KOPT-K1 (cell line): ENCODE measurements around the gene DNAJC16.

Experiments used
- H3K27ac ChIP-seq: fragments of 200-600 bp; sonication (generic); 2 replicates; pipeline ENCODE4 v1.5.1; 2016; ENCODE audit warnings: antibody characterized with exemption, mild to moderate bottlenecking, low read depth, low read length; ENCODE audit not compliant: poor library complexity, severe bottlenecking
- H3K36me3 ChIP-seq: fragments of 200-600 bp; sonication (generic); 2 replicates; pipeline ENCODE4 v1.5.1; 2017; ENCODE audit warnings: antibody characterized with exemption, mild to moderate bottlenecking, low read length, moderate library complexity; ENCODE audit not compliant: insufficient read depth
- H3K9me3 ChIP-seq: fragments of 200-600 bp; sonication (generic); 2 replicates; pipeline ENCODE4 v1.5.1; 2017; ENCODE audit warnings: antibody characterized with exemption, low read length, mild to moderate bottlenecking; ENCODE audit not compliant: insufficient read depth, poor library complexity, severe bottlenecking

The DNAJC16 gene

DNA sequence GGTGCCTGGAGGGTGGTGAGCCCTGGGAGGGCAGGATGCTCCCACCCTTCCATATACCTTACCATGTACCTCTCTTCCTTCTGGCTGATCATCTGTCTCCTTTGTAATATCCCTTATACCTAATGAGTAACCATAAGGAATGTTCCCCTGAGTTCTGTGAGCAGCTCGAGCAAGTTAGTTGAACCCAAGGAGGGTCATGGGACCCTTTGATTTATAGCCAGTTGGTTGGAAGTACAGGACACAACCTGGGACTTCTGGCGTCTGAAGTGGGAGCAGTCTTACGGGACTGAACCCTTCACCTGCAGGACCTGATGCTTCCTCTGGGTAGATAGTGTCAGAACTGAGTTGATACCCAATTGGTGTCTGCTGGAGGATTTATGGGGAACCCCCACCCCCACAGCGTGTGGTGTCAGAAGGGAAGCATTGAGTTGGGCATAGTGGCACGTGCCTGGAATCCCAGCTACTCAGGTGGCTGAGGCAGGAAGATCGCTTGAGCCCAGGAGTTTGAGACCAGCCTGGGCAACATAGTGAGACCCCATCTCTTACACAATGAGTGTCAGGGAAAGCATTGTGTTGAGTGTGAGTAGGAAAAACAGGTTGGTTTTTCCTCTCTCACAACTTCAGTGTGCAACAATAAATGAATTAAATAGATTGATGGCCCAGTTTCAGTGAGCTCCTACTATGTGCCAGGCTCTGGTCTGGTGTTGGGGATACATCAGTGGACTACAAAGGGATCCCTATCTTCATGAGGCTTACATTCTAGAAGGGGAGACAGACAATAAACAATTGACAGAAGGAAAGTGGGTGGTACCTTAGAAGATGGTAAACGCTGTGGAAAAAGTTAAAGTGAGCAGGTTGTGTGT lies 16.0 kb downstream of the DNAJC16 start:
- H3K27ac ChIP-seq: no peak overlapping the region
- H3K36me3 ChIP-seq: peaks cover 75% of the 10 kb centered on the region
- H3K9me3 ChIP-seq: no peaks in the 10 kb centered on the region

DNA sequence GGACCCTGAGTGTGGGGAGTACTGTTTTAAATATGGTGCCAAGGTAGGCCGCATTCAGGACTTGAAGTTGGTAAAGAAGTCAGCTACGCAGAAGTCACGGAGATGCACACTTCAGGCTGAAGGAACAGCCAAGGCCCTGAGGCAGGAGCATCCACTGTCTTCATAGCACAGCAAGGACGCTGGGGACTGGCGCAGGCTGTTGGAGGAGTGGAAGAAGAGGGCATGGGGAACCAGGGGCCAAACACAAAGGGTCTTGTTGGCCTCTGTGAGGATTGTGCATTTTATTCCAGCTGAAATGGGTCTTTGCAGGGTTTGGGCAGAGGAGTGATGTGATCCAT lies 16.6 kb downstream of the DNAJC16 start:
- no peak overlapping the region for H3K27ac ChIP-seq
- peaks cover 78% of the 10 kb centered on the region for H3K36me3 ChIP-seq
- no peaks in the 10 kb centered on the region for H3K9me3 ChIP-seq

DNA sequence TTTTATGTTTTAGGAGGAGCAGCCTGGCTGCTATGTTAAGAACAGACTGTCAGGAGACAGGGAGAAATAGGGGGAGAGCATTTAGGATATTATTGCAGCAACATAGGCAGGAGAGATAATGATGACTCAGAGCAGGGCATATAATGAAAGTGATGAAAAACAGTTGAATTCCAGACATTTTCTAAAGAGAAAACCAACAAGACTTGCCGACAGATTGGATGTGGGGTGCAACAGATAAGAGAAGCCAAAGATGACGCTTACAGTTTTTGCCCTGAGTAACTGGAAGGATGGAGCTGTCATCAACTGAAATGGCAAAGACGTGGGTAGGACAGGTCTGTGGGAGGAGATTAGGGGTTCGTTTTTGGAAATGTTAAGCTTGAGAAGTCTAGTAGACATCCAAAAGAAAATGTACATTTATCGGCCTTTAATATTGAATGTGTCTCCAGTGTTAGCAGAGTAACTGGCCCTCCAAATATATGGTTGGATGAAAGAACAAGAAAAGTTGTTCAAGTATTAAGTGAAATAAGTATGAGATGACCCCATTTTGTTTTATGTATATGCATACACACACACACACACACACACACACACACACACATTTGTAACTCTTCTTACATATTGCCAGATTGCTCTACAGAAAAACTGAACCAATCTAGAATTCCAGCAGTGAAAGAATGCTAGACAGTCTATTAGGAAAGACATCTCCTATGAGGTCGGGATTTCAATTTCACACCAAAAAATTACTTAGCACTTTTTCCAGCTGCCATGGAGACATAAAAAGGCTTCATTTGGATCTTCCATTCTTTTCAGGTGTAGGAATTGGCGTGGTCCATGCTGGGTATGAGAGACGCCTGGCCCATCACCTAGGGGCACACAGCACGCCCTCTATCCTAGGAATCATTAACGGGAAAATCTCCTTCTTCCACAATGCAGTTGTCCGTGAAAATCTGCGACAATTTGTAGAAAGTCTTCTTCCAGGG lies 17.2 kb downstream of the DNAJC16 start:
- peaks cover 78% of the 10 kb centered on the region for H3K36me3 ChIP-seq
- H3K27ac ChIP-seq: no peak overlapping the region
- H3K9me3 ChIP-seq: no peaks in the 10 kb centered on the region

DNA sequence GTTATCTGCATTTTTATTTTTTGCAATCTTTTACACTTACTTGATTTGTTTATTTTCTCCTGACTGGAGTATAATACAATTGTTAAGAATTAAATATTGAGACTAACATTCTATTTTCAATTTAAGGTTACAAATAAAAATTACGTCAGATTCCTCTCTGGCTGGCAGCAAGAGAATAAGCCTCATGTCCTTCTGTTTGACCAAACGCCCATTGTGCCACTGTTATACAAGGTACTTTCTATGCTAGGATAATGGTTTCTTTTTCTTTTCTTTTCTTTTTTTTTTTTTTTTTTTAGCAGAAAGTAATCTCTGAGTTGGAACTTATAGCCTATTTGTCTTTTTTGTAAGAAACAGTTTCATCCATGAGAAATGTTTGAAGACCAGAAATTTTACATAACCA lies 20.0 kb downstream of the DNAJC16 start:
- H3K36me3 ChIP-seq: peaks cover 72% of the 10 kb centered on the region
- no peaks in the 10 kb centered on the region for H3K9me3 ChIP-seq
- no peak overlapping the region for H3K27ac ChIP-seq

DNA sequence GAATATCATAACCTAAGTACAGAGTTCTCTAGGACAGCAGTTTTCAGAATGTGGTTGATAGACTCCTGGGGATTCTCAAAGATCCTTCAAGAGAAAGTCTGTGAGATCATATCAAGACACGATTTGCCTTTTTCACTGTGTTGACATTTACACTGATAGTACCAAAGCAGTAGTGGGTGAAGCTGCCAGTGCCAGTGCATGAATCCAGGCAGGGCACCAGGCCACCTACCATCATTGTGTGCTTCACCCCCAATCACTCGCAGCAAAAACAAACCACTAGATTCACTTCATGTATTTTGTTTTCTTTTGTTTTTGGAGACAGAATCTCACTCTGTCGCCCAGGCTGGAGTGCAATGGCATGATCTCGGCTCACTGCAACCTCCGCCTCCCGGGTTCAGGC lies 23.9 kb downstream of the DNAJC16 start:
- peaks cover 41% of the 10 kb centered on the region for H3K36me3 ChIP-seq
- no peaks in the 10 kb centered on the region for H3K9me3 ChIP-seq
- no peak overlapping the region for H3K27ac ChIP-seq

DNA sequence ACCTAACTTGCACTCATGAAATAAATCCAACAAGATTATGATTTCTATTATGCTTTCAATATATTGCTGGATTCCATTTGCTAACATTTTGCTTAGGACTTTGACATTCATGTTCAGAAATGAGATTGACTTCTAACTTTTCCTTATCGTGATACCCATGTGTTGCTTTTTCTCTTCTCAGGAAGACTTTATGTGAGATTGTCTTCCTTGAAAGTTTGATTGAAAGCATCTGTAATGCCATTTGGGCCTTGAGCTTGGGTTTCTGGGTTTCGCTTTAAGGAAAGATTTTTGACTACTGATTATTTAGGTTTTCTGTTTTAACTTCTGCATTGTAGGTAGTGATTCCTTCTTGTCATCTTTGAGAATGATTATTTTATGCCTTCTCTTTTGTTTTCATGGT lies 30.4 kb downstream of the DNAJC16 start:
- Histone ChIP-seq H3K27ac (no peak overlapping the region), H3K9me3 (no peaks in the 10 kb centered on the region), H3K36me3 (peaks cover 26% of the 10 kb centered on the region)

DNA sequence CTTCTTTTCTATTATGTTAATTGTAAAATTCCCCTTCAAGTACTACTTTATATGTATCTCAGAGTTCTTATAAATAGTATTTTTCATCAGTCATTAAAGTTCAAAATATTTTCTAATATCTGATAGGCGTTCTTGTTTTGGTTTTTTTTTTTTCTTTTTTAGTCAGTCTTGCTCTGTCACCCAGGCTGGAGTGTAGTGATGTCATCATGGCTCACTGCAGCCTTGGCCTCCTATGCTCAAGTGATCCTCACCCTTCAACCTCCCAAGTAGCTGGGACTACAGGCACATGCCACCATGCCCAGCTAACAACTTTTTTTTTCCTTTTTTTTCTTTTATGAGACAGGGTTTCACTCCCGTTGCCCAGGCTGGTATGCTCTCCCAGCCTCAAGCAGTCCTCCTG lies 30.9 kb downstream of the DNAJC16 start:
- Histone ChIP-seq H3K9me3 (no peaks in the 10 kb centered on the region), H3K27ac (no peak overlapping the region), H3K36me3 (peaks cover 32% of the 10 kb centered on the region)

DNA sequence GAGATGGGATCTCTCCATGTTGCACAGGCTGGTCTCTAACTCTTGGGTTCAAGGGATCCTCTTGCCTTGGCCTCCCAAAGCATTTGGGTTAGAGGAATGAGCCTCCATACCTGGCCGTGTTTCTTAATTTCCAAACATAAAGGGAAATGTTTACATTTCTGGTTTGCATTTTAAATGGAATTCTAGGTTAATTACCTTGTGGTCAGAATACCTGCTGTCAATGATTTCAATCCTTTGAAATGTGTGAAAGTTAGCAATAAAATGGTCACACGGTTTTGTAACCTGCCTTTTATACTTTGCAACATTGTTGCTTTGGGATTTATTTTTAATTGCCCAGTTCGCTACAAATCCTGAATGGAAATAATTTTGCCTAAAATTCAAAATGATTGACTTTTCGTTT lies 31.9 kb downstream of the DNAJC16 start:
- H3K9me3 ChIP-seq: no peaks in the 10 kb centered on the region
- H3K36me3 ChIP-seq: peaks cover 40% of the 10 kb centered on the region
- H3K27ac ChIP-seq: no peak overlapping the region

DNA sequence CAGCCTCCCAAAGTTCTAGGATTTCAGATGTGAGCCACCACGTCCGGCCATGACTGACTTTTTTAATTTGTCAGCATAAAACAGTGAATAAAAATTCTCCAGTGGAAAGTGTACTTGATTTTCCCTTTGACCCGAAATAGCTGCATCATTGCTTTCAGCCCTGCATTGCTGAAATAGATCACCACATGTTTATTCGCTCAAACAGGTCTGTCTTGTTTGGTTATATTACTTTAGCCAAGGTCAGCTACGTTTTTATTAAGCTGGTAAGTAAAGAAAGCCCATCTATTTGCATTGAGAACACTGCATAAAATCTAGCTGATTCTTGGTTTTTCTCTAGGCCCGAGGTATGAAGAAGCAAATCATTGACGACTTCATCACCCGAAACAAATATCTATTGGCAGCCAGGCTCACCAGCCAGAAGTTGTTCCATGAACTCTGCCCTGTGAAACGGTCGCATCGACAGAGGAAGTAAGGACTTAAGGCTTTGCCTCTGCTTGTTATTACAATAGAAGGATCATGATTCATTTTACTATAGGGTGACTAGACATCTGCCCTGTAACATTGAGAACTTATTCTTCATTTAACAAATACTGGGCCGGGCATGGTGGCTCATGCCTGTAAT lies 32.7 kb downstream of the DNAJC16 start:
- H3K36me3 ChIP-seq: peaks cover 46% of the 10 kb centered on the region
- no peaks in the 10 kb centered on the region for H3K9me3 ChIP-seq
- no peak overlapping the region for H3K27ac ChIP-seq

DNA sequence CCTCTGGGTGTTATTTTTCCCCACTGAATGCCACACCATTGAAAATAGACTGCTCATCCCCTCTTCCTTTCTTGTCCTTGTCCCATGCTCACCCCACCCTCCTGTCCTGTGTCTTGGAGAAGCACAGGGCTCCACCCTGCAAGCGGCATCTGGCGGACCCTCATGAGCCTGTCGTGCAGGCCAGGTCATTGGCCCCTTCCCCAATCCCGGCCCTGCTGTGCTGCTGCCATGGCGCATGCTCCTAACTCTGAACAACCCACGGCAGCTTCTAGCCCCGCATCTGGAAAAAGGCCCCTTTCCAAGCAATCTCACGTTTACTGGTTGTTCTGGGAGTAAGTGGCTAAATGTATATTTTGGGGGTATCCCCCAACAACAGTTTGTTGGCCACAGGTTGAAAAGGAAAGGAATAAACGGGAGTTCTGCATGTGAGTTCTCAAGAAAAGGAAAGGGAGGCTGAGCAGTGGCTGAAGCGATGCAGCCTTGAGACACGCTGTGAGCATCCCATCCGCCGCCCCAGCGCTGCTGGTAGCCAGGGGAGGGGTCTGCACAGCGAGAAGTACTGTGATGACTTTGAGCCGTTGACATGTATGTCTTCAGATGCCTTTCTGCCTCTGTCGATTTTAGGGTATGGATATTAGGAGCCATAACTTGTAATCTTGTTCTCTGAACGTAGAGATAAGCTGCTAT lies 41.9 kb downstream of the DNAJC16 start:
- H3K36me3 ChIP-seq: peaks cover 55% of the 10 kb centered on the region
- H3K27ac ChIP-seq: no peak overlapping the region
- no peaks in the 10 kb centered on the region for H3K9me3 ChIP-seq

DNA sequence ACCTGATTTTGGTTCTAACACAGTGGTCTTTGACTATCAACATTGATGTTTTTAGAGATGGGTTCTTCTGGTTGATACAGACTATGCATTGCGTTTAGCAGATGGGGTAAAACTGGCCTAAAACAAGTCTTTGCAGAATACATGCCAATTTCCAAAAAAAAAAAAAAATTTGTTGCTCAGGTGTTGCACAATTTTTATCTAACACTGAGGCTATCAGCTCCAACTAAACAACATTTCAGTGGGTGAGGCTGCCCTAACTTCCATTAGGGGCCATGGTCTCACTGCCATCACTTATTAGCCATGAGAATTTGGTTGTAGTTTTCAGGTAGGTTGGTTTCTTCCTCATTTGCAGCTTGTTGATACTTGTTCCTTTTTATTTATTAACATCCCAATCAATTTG lies 44.2 kb downstream of the DNAJC16 start:
- Histone ChIP-seq H3K27ac (no peak overlapping the region), H3K36me3 (peaks cover 36% of the 10 kb centered on the region), H3K9me3 (no peaks in the 10 kb centered on the region)

DNA sequence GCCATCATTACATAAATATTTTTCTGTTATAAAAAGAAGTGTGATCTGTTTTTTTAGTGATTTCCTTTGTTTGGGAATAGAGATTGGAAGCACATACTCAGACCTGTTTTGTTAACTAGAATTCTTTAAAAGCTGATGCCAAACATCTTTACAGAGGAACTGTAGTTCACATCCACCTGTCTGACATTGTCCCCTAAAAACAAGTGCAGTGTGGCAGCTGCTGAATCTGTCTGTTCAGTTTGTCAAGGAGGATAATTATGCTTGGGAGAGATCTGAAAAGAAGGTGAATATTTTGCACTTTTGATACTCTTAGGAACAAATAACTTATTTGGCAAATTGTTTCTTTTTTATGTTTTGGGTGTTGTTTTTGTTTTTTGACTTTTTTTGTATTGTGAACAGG lies 44.6 kb downstream of the DNAJC16 start:
- no peak overlapping the region for H3K27ac ChIP-seq
- H3K9me3 ChIP-seq: no peaks in the 10 kb centered on the region
- H3K36me3 ChIP-seq: peaks cover 31% of the 10 kb centered on the region

DNA sequence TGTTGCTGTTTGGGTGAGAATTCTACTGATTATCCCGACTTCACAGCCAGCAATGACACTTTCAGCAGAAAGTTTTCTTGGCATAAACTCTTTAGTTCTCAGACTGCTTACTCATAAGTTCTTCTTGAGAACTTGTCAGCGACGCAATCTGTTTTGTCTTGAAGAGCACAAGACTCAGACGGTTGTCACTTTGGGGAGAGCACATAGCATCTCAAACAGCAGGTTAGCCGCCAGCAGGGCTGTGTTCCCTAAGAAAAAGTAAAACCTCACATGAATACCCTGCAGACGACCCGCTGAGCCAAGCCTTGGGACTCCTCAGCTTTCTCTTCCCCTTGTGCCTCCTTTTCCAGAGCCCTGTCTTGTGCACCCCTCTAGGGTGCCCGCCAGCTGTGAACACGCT lies 46.8 kb downstream of the DNAJC16 start:
- Histone ChIP-seq H3K27ac (no peak overlapping the region), H3K9me3 (no peaks in the 10 kb centered on the region), H3K36me3 (peaks cover 9% of the 10 kb centered on the region; the same call in 1 of the 2 replicates)

DNA sequence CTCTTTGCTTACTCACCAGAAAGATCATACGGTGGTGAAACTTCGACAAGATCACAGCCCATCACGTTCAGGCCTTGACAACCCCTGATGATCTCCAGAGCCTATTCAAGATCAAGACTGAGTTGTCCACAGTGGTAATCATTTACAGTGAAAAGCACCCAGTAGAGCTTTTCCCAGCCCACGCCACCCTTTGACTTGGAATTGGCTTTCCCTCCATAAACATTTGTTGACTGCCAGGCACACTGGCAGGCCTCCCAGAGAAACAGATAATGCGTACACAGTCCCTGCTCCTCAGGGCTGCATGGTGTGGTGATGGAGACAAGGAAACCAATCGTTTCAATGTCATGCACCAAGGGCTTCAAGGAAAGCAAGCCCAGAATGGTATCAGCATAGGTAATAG lies 48.1 kb downstream of the DNAJC16 start:
- no peaks in the 10 kb centered on the region for H3K9me3 ChIP-seq
- H3K27ac ChIP-seq: no peak overlapping the region
- no peaks in the 10 kb centered on the region for H3K36me3 ChIP-seq
